OCI-LY1 (cell line): ENCODE data around the gene S100PBP.

Experiments used
- EZH2 ChIP-seq: fragments of 200-600 bp; sonication (generic), shearing (Covaris generic); IDR thresholded peaks from 2 replicates; pipeline ENCODE4 v1.8.0; 2017; ENCODE audit warnings: borderline replicate concordance, mixed run types, mild to moderate bottlenecking, antibody characterized with exemption, low read length, moderate library complexity, mixed read lengths
- TF ChIP-seq, protein P1 (sequence below): fragments of 200-600 bp; sonication (generic), shearing (Covaris generic); IDR thresholded peaks from 2 replicates; pipeline ENCODE4 v1.5.1; 2017; ENCODE audit warnings: mild to moderate bottlenecking, antibody characterized with exemption, low read length, moderate library complexity, mixed read lengths

DNA sequence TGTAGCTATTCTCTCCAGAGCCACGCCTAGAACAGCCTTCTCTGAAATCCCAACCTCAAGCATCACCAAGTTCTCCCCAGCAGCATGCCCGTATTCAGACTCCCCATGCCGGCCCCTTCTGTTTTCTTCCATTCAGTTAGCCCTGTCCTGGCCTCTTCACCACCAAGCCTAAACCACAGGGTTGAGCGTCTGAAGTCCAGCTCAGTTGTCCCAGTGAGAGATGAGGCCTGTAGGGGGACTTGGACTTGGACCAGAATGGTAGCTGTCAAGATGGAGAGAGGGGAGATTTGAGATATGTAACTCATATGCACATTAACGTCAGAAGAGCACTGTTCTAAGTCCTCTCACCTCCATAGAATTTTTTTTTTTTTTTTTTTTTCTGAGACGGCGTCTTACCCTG lies 89.2 kb downstream of the S100PBP start:
- TF ChIP-seq, protein P1, sequence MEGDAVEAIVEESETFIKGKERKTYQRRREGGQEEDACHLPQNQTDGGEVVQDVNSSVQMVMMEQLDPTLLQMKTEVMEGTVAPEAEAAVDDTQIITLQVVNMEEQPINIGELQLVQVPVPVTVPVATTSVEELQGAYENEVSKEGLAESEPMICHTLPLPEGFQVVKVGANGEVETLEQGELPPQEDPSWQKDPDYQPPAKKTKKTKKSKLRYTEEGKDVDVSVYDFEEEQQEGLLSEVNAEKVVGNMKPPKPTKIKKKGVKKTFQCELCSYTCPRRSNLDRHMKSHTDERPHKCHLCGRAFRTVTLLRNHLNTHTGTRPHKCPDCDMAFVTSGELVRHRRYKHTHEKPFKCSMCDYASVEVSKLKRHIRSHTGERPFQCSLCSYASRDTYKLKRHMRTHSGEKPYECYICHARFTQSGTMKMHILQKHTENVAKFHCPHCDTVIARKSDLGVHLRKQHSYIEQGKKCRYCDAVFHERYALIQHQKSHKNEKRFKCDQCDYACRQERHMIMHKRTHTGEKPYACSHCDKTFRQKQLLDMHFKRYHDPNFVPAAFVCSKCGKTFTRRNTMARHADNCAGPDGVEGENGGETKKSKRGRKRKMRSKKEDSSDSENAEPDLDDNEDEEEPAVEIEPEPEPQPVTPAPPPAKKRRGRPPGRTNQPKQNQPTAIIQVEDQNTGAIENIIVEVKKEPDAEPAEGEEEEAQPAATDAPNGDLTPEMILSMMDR, result no peak
- no peak for TF ChIP-seq EZH2
